Measurements from ENCODE around the gene PDZD8.
"Not testable (repeated sequence)": the region's sequence is repeated elsewhere in the genome, so short reads cannot be mapped to it uniquely, and the experiment has no call there.

PDZD8 gene

DNA sequence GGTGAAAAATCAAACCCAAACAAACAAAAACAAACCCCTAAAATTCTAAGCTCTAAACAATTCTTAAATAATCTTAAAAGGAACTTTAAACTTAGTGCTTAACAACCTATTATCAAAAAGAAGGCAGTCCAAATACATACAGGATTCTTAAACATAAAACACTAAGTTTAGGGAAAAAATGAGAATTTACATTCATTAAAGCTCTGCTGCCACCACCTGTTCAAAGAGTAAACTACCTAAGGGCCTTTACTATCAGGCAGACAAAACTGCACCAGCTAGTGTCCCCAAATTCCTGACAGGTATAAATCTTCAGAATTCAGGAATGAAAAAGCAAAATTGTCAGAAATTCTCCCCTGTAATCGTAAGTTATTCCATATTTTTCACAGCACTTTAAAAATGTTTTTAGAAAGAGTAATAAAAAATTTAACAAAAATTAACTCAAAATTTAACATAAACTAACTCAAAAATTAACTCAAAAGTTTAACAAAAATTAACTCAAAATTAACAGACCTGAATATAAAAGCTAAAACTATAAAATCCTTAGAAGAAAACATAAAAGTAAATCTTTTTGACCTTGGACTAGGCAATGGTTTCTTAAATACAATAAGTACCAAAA lies 55.1 kb downstream of the PDZD8 start:
- Histone ChIP-seq H3K27ac (ENCODE audit: insufficient read depth, low read depth, low read length, poor library complexity, severe bottlenecking) (no peak overlapping the region), H3K4me3 (ENCODE audit: insufficient read depth, low read depth, low read length) (no peak overlapping the region), H3K4me1 (ENCODE audit: control insufficient read depth, insufficient read depth, low read length) (no peaks in the 10 kb centered on the region), H3K27me3 (ENCODE audit: control insufficient read depth, insufficient read depth, low read length, poor library complexity, severe bottlenecking) (no peaks in the 10 kb centered on the region), H3K9me3 (ENCODE audit: control insufficient read depth, low read length) (no peaks in the 10 kb centered on the region), H3K36me3 (ENCODE audit: control insufficient read depth, insufficient read depth, low read length) (no peaks in the 10 kb centered on the region)
- 40% methylated on average over 1 of the region's 1 CpG; no CpG with 5 or more reads in 1 of the 2 experiments for WGBS, 2 experiments

- Histone ChIP-seq H3K4me3 (ENCODE audit: insufficient read depth, low read depth, low read length) (no peak overlapping the region), H3K9me3 (ENCODE audit: control insufficient read depth, low read length) (no peaks in the 10 kb centered on the region), H3K27me3 (ENCODE audit: control insufficient read depth, insufficient read depth, low read length, poor library complexity, severe bottlenecking) (no peaks in the 10 kb centered on the region)
Observed at GRCh38 chr10:117318909-117319308, 56.3 kb downstream of the PDZD8 start.

DNA sequence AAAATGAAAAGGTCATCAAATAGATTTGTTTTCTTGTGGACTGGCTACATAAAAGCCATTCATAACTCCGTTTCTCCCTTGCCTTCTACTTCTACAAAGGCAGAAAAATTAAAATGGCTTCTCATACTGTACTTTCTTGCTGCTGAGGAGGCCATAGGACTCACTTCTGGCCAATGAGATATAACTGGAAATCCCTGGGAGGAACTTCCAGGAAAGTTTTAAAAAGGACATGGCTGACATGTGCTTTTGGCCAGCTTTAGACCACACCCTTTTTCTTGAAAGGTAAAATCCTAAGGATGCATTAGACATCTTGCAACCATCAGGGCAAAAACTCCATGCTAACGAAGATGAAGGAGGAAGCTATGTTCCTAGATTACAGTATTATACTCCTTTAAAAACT lies 58.5 kb downstream of the PDZD8 start:
- Histone ChIP-seq H3K4me3 (ENCODE audit: insufficient read depth, low read depth, low read length) (no peak overlapping the region), H3K36me3 (ENCODE audit: control insufficient read depth, insufficient read depth, low read length) (no peaks in the 10 kb centered on the region), H3K27me3 (ENCODE audit: control insufficient read depth, insufficient read depth, low read length, poor library complexity, severe bottlenecking) (no peaks in the 10 kb centered on the region), H3K4me1 (ENCODE audit: control insufficient read depth, insufficient read depth, low read length) (no peaks in the 10 kb centered on the region), H3K9me3 (ENCODE audit: control insufficient read depth, low read length) (no peaks in the 10 kb centered on the region), H3K27ac (ENCODE audit: insufficient read depth, low read depth, low read length, poor library complexity, severe bottlenecking) (no peak overlapping the region)
- 86 to 96% methylated on average over 1 of the region's 2 CpGs for WGBS, 2 experiments

More at GRCh38 chr10:117318909-117319308, 56.3 kb downstream of the PDZD8 start:
- Histone ChIP-seq H3K36me3 (ENCODE audit: control insufficient read depth, insufficient read depth, low read length) (no peaks in the 10 kb centered on the region), H3K4me1 (ENCODE audit: control insufficient read depth, insufficient read depth, low read length) (no peaks in the 10 kb centered on the region), H3K27ac (ENCODE audit: insufficient read depth, low read depth, low read length, poor library complexity, severe bottlenecking) (no peak overlapping the region)

GRCh38 chr10:117313641-117314040 lies 61.6 kb downstream of the PDZD8 start:
- 97 to 100% methylated on average over 1 of the region's 1 CpG for WGBS, 2 experiments
- no peaks in the 10 kb centered on the region for H3K4me1 ChIP-seq (ENCODE audit: control insufficient read depth, insufficient read depth, low read length)

DNA sequence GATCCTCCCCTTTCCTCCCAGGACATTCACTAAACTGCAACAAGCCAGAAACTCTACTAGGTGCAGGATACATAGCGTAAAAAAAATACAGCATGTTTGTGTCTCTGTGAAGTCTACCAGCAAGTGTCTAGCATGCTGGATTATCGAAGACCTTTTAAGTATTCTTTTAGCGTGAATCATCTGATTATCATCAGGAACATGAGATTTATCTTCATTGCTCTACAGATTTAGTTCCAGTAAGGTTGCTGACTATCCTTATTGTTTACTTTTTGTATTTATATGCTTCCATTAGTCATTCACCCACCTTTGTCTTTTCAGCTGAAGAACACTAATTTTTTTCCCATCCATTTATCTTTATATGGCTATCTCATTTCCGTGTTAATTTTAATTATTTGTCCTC lies 62.8 kb downstream of the PDZD8 start:
- no peaks in the 10 kb centered on the region for H3K4me1 ChIP-seq (ENCODE audit: control insufficient read depth, insufficient read depth, low read length)
- no peak overlapping the region for H3K4me3 ChIP-seq (ENCODE audit: insufficient read depth, low read depth, low read length)
- no peaks in the 10 kb centered on the region for H3K9me3 ChIP-seq (ENCODE audit: control insufficient read depth, low read length)
- no peaks in the 10 kb centered on the region for H3K36me3 ChIP-seq (ENCODE audit: control insufficient read depth, insufficient read depth, low read length)
- no peaks in the 10 kb centered on the region for H3K27me3 ChIP-seq (ENCODE audit: control insufficient read depth, insufficient read depth, low read length, poor library complexity, severe bottlenecking)
- H3K27ac ChIP-seq (ENCODE audit: insufficient read depth, low read depth, low read length, poor library complexity, severe bottlenecking), result no peak overlapping the region
- 93 to 97% methylated on average over 4 of the region's 4 CpGs for WGBS, 2 experiments

More at GRCh38 chr10:117313641-117314040, 61.6 kb downstream of the PDZD8 start:
- Histone ChIP-seq H3K36me3 (ENCODE audit: control insufficient read depth, insufficient read depth, low read length) (no peaks in the 10 kb centered on the region), H3K27ac (ENCODE audit: insufficient read depth, low read depth, low read length, poor library complexity, severe bottlenecking) (no peak overlapping the region), H3K4me3 (ENCODE audit: insufficient read depth, low read depth, low read length) (no peak overlapping the region), H3K9me3 (ENCODE audit: control insufficient read depth, low read length) (no peaks in the 10 kb centered on the region), H3K27me3 (ENCODE audit: control insufficient read depth, insufficient read depth, low read length, poor library complexity, severe bottlenecking) (no peaks in the 10 kb centered on the region)

DNA sequence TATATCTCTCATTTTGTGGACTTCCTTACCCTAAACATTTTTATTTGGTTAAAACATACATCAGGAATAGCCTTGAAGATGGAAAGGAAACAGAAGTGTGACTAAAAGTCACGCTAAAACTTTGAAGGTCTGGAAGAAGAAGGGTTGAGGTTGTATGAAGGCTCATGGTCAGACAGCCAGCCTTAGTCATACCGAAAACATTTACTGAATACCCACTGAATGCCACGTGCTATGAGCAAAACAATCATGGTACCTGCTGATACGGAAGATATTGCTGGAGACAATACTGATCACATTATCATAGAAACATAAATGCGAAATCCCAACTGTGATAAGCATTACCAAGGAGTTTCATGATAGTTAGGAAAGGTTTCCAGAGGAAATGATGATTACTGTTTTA lies 64.0 kb downstream of the PDZD8 start:
- no peak overlapping the region for H3K4me3 ChIP-seq (ENCODE audit: insufficient read depth, low read depth, low read length)
- no peaks in the 10 kb centered on the region for H3K27me3 ChIP-seq (ENCODE audit: control insufficient read depth, insufficient read depth, low read length, poor library complexity, severe bottlenecking)
- H3K4me1 ChIP-seq (ENCODE audit: control insufficient read depth, insufficient read depth, low read length), result no peaks in the 10 kb centered on the region
- no peak overlapping the region for H3K27ac ChIP-seq (ENCODE audit: insufficient read depth, low read depth, low read length, poor library complexity, severe bottlenecking)
- H3K9me3 ChIP-seq (ENCODE audit: control insufficient read depth, low read length), result no peaks in the 10 kb centered on the region
- WGBS, 2 experiments, result 93 to 94% methylated on average over 5 of the region's 5 CpGs
- H3K36me3 ChIP-seq (ENCODE audit: control insufficient read depth, insufficient read depth, low read length), result no peaks in the 10 kb centered on the region

DNA sequence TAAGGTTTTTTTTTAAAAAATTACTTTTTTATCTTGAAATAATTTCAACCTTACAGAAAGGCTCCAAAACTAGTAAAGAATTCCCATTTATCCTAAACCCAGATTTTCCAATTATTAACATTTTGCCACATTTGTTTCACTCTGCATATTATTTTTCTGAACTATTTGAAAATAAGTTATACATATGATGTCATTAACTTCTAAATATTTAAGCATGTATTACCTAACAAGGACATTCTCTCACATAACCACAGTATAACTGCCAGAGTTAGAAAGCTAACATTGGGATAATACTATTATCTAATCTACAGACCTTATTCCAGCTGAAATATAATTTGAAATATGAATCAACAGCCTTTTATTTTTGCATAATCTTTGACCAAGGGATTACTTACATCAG lies 68.6 kb downstream of the PDZD8 start:
- no peak overlapping the region for H3K27ac ChIP-seq (ENCODE audit: insufficient read depth, low read depth, low read length, poor library complexity, severe bottlenecking)
- no peak overlapping the region for H3K4me3 ChIP-seq (ENCODE audit: insufficient read depth, low read depth, low read length)
- no peaks in the 10 kb centered on the region for H3K27me3 ChIP-seq (ENCODE audit: control insufficient read depth, insufficient read depth, low read length, poor library complexity, severe bottlenecking)
- peaks cover 3% of the 10 kb centered on the region for H3K36me3 ChIP-seq (ENCODE audit: control insufficient read depth, insufficient read depth, low read length)
- no peaks in the 10 kb centered on the region for H3K9me3 ChIP-seq (ENCODE audit: control insufficient read depth, low read length)
- H3K4me1 ChIP-seq (ENCODE audit: control insufficient read depth, insufficient read depth, low read length), result no peaks in the 10 kb centered on the region

DNA sequence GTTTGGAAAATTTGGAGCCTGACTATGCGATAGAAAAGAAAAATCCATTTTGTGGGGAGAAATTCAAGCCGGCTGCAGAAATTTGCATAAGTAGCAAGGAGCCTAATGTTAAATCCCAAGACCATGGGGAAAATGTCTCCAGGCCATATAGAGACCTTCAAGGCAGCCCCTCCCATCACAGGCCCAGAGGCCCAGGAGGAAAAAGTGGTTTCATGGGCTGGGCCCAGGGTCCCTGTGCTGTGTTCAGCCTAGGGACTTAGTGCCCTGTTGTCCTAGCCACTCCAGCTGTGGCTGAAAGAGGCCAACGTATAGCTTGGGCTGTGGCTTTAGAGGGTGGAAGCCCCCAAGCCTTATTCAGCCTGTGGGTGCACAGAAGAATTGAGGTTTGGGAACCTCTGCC lies 71.8 kb downstream of the PDZD8 start:
- WGBS, 2 experiments, result 90 to 94% methylated on average over 3 of the region's 3 CpGs
- H3K4me3 ChIP-seq (ENCODE audit: insufficient read depth, low read depth, low read length); H3K4me1 ChIP-seq (ENCODE audit: control insufficient read depth, insufficient read depth, low read length); H3K27me3 ChIP-seq (ENCODE audit: control insufficient read depth, insufficient read depth, low read length, poor library complexity, severe bottlenecking); H3K36me3 ChIP-seq (ENCODE audit: control insufficient read depth, insufficient read depth, low read length); H3K9me3 ChIP-seq (ENCODE audit: control insufficient read depth, low read length); H3K27ac ChIP-seq (ENCODE audit: insufficient read depth, low read depth, low read length, poor library complexity, severe bottlenecking): not testable (repeated sequence)

DNA sequence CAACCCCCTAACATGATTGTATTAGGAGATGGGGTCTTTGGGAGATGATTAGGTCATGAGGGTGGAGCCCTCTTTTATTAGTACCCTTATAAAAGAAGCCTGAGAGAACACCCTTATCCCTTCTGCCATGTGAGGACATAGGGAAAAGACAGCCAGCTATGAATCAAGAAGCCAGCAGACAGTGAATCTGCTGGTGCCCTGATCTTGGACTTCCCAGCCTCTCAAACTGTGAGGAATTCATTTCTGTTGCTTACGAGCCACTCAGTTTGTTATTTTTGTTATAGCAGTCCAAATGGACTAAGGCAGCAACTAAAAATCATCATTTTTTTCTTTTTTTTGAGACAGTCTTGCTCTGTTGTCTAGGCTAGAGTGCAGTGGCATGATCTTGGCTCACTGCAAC lies 74.6 kb downstream of the PDZD8 start:
- 40 to 42% methylated on average over 1 of the region's 1 CpG for WGBS, 2 experiments
- Histone ChIP-seq H3K36me3 (ENCODE audit: control insufficient read depth, insufficient read depth, low read length) (peaks cover 3% of the 10 kb centered on the region), H3K4me3 (ENCODE audit: insufficient read depth, low read depth, low read length) (no peak overlapping the region), H3K9me3 (ENCODE audit: control insufficient read depth, low read length) (no peaks in the 10 kb centered on the region), H3K4me1 (ENCODE audit: control insufficient read depth, insufficient read depth, low read length) (no peaks in the 10 kb centered on the region), H3K27me3 (ENCODE audit: control insufficient read depth, insufficient read depth, low read length, poor library complexity, severe bottlenecking) (no peaks in the 10 kb centered on the region), H3K27ac (ENCODE audit: insufficient read depth, low read depth, low read length, poor library complexity, severe bottlenecking) (no peak overlapping the region)

GRCh38 chr10:117299435-117299834 lies 75.8 kb downstream of the PDZD8 start:
- peaks cover 3% of the 10 kb centered on the region for H3K36me3 ChIP-seq (ENCODE audit: control insufficient read depth, insufficient read depth, low read length)
- H3K4me1 ChIP-seq (ENCODE audit: control insufficient read depth, insufficient read depth, low read length), result no peaks in the 10 kb centered on the region
- H3K4me3 ChIP-seq (ENCODE audit: insufficient read depth, low read depth, low read length), result no peak overlapping the region

DNA sequence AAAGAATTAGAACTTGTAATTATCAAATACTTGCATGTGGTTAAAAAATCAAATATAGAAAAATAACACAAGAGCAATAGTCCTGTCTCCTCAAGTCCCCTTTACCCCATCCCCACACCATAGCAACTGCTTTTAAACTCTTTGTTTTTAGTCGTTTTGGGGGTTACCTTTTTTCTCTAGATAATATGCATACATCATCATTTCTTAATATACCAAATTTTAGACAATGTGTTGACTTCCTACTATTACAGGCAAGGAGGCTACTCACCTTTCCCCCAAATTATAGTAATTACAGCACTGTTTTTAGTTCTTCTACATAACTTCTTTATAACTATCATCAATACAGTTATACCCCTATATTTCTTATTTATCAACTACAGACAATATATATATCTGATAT lies 77.0 kb downstream of the PDZD8 start:
- Histone ChIP-seq H3K4me1 (ENCODE audit: control insufficient read depth, insufficient read depth, low read length) (no peaks in the 10 kb centered on the region), H3K36me3 (ENCODE audit: control insufficient read depth, insufficient read depth, low read length) (no peaks in the 10 kb centered on the region), H3K27me3 (ENCODE audit: control insufficient read depth, insufficient read depth, low read length, poor library complexity, severe bottlenecking) (no peaks in the 10 kb centered on the region), H3K9me3 (ENCODE audit: control insufficient read depth, low read length) (no peaks in the 10 kb centered on the region), H3K4me3 (ENCODE audit: insufficient read depth, low read depth, low read length) (no peak overlapping the region), H3K27ac (ENCODE audit: insufficient read depth, low read depth, low read length, poor library complexity, severe bottlenecking) (no peak overlapping the region)
- WGBS, 2 experiments, result 83 to 100% methylated on average over 1 of the region's 1 CpG

More at GRCh38 chr10:117299435-117299834, 75.8 kb downstream of the PDZD8 start:
- Histone ChIP-seq H3K27me3 (ENCODE audit: control insufficient read depth, insufficient read depth, low read length, poor library complexity, severe bottlenecking) (no peaks in the 10 kb centered on the region), H3K27ac (ENCODE audit: insufficient read depth, low read depth, low read length, poor library complexity, severe bottlenecking) (no peak overlapping the region), H3K9me3 (ENCODE audit: control insufficient read depth, low read length) (no peaks in the 10 kb centered on the region)
